HepG2 (cell line): ENCODE results near the gene RBPJ. TPM values are rescaled to one million over a fixed set of nuclear protein-coding genes. Genes with fewer than 3 reads are reported as not detected.

ENCODE experiments used
- ATAC-seq: fragments of 200-7000 bp; cut with Tn5 transposase; 3 replicates; pipeline ENCODE4 v1.9.1; 2020; ENCODE audit warnings: mild to moderate bottlenecking, moderate library complexity
- BruUV-seq: library from RNA; stranded (reverse); fragments of 400-500 nt; replicated peaks from 2 replicates; lab custom pipeline; 2021; lab: Mats Ljungman, UMichigan
- CTCF ChIA-PET: fragments of 300-600 bp; formaldehyde crosslinking; extraction: SDS; loops from one replicate; lab custom pipeline; 2021; ENCODE audit warnings: low total read pairs, inconsistent platforms, low intra/inter-chr PET ratio; lab: Yijun Ruan, JAX
- POLR2A ChIA-PET: fragments of 350-600 bp; sonication (Branson Sonifier 250); formaldehyde crosslinking; loops from one replicate; lab custom pipeline; 2020; ENCODE audit warnings: antibody characterized with exemption, inconsistent platforms; lab: Yijun Ruan, JAX
- DNase-seq: peaks from one replicate; pipeline ENCODE4 v3.0.0-alpha.2; 2015; ENCODE audit warnings: low spot score
- FAIRE-seq: peaks from 3 replicates; lab custom pipeline; 2011; peaks lifted over from hg19 to GRCh38; lab: Jason Lieb, UNC
- H2AFZ ChIP-seq: one replicate; pipeline ENCODE4 v1.6.1; 2011; ENCODE audit warnings: low read length, inconsistent platforms
- H3K27ac ChIP-seq: fragments of 300-600 bp; 3 replicates; pipeline ENCODE4 v1.8.0; 2011; ENCODE audit warnings: mixed run types, mild to moderate bottlenecking, mixed read lengths, low read length, inconsistent platforms; ENCODE audit not compliant: insufficient read depth; ENCODE audit errors: extremely low read length
- H3K27me3 ChIP-seq, 2 experiments: fragments of 200-600 bp in 1 of 2; 2 replicates in 1 of 2; 3 replicates in 1 of 2; pipeline versions ENCODE4 v1.6.0 to v1.8.0; 2011; ENCODE audit warnings: low read length in 2 of 2, mild to moderate bottlenecking in 2 of 2, moderate library complexity in 2 of 2, inconsistent platforms in 1 of 2; ENCODE audit not compliant: insufficient read depth in 2 of 2, control insufficient read depth in 1 of 2
- H3K36me3 ChIP-seq, 2 experiments: fragments of 200-600 bp in 1 of 2; replicated peaks in 1 of 2; 2 replicates in 1 of 2; 3 replicates in 1 of 2; pipeline versions ENCODE4 v1.5.1 to v1.8.0; 2011; ENCODE audit warnings: low read length in 2 of 2, inconsistent platforms in 1 of 2; ENCODE audit not compliant: insufficient read depth in 2 of 2, control insufficient read depth in 1 of 2
- H3K4me1 ChIP-seq: 2 replicates; pipeline ENCODE4 v1.5.1; 2012; ENCODE audit warnings: low read length, inconsistent platforms; ENCODE audit not compliant: insufficient read depth
- H3K4me2 ChIP-seq: 2 replicates; pipeline ENCODE4 v1.6.0; 2011; ENCODE audit warnings: low read depth, low read length, inconsistent platforms
- H3K4me3 ChIP-seq, 3 experiments: fragments of 200-600 bp in 1 of 3; sonication (generic), shearing (Covaris generic) in 1 of 3; replicated peaks in 1 of 3; 2 replicates each; pipeline ENCODE4 v1.5.1; 2011 to 2016; ENCODE audit warnings: low read length in 3 of 3, inconsistent platforms in 2 of 3, low read depth in 2 of 3, mild to moderate bottlenecking in 2 of 3, control low read depth in 1 of 3, mixed read lengths in 1 of 3; ENCODE audit not compliant: insufficient read depth in 1 of 3
- H3K79me2 ChIP-seq: one replicate; pipeline ENCODE4 v1.6.1; 2011; ENCODE audit warnings: low read length, inconsistent platforms; ENCODE audit not compliant: insufficient read depth
- H3K9ac ChIP-seq: 2 replicates; pipeline ENCODE4 v1.6.0; 2011; ENCODE audit warnings: mild to moderate bottlenecking, low read depth, low read length, inconsistent platforms; ENCODE audit not compliant: insufficient read depth
- H3K9me3 ChIP-seq: 2 replicates; pipeline ENCODE4 v1.5.1; 2012; ENCODE audit warnings: mild to moderate bottlenecking, low read length
- H4K20me1 ChIP-seq: 2 replicates; pipeline ENCODE4 v1.6.0; 2011; ENCODE audit warnings: inconsistent platforms, mild to moderate bottlenecking, low read length, moderate library complexity; ENCODE audit not compliant: insufficient read depth
- ATF4 ChIP-seq, 2 experiments: fragments of 450-650 bp in 1 of 2; sonication (generic) in 1 of 2; formaldehyde crosslinking; IDR thresholded peaks; 2 replicates each; pipeline versions ENCODE4 v1.5.0 to v1.8.0; 2020 to 2022; ENCODE audit warnings: mild to moderate bottlenecking in 1 of 2, missing genetic modification reagents in 1 of 2
- ATF6 ChIP-seq: sonication (generic); formaldehyde crosslinking; conservative IDR thresholded peaks from 2 replicates; pipeline ENCODE4 v1.4.0; 2020; ENCODE audit warnings: missing genetic modification reagents
- ELF1 ChIP-seq: sonication (generic); formaldehyde crosslinking; IDR thresholded peaks from 2 replicates; pipeline ENCODE4 v1.4.0; 2020; ENCODE audit warnings: missing genetic modification reagents
- EZH2 ChIP-seq: conservative IDR thresholded peaks from 2 replicates; pipeline ENCODE4 v1.6.1; 2012; ENCODE audit warnings: mild to moderate bottlenecking, low read depth, low read length, moderate library complexity
- KAT2B ChIP-seq: fragments of 150-350 bp; IDR thresholded peaks from 2 replicates; pipeline ENCODE4 v1.6.1; 2014; ENCODE audit warnings: low read depth, low read length, borderline replicate concordance
- KDM5B ChIP-seq: sonication (generic); formaldehyde crosslinking; IDR thresholded peaks from 2 replicates; pipeline ENCODE4 v1.4.0; 2020; ENCODE audit warnings: missing genetic modification reagents, mild to moderate bottlenecking, borderline replicate concordance
- NFE2L1 ChIP-seq: sonication (generic); formaldehyde crosslinking; IDR thresholded peaks from 2 replicates; pipeline ENCODE4 v1.4.0; 2020; ENCODE audit warnings: missing genetic modification reagents, mild to moderate bottlenecking, borderline replicate concordance
- PHF20 ChIP-seq: sonication (generic); formaldehyde crosslinking; IDR thresholded peaks from 2 replicates; pipeline ENCODE4 v1.5.0; 2020; ENCODE audit warnings: mild to moderate bottlenecking, missing genetic modification reagents
- ZNF282 ChIP-seq: fragments of 450-650 bp; IDR thresholded peaks from 2 replicates; pipeline ENCODE4 v1.6.1; 2018; ENCODE audit not compliant: partially characterized antibody
- ZNF329 ChIP-seq: sonication (generic); formaldehyde crosslinking; IDR thresholded peaks from 2 replicates; pipeline ENCODE4 v1.9.0; 2021; ENCODE audit warnings: low read depth, mild to moderate bottlenecking, missing genetic modification reagents
- ZNF367 ChIP-seq: sonication (generic); formaldehyde crosslinking; IDR thresholded peaks from 2 replicates; pipeline ENCODE4 v1.4.0; 2020; ENCODE audit warnings: missing genetic modification reagents, borderline replicate concordance
- ZNF562 ChIP-seq: sonication (generic); formaldehyde crosslinking; IDR thresholded peaks from 2 replicates; pipeline ENCODE4 v1.8.0; 2022; ENCODE audit warnings: missing genetic modification reagents, borderline replicate concordance
- ZNF609 ChIP-seq: sonication (generic); formaldehyde crosslinking; IDR thresholded peaks from 2 replicates; pipeline ENCODE4 v1.4.0; 2020; ENCODE audit warnings: mild to moderate bottlenecking, missing genetic modification reagents, borderline replicate concordance
- ZNF83 ChIP-seq: sonication (generic); formaldehyde crosslinking; IDR thresholded peaks from 2 replicates; pipeline ENCODE4 v1.4.0; 2020; ENCODE audit warnings: missing genetic modification reagents, mild to moderate bottlenecking, borderline replicate concordance
- ZSCAN30 ChIP-seq: sonication (generic); formaldehyde crosslinking; IDR thresholded peaks from 2 replicates; pipeline ENCODE4 v1.5.0; 2020; ENCODE audit warnings: mild to moderate bottlenecking, missing genetic modification reagents
- ZSCAN9 ChIP-seq: IDR thresholded peaks from 2 replicates; pipeline ENCODE4 v1.6.1; 2016; ENCODE audit warnings: borderline replicate concordance
- WGBS: methylation state at CpG from one replicate; pipeline ENCODE4 v1.1.6; 2017; ENCODE audit warnings: low lambda C conversion rate; 5-methylcytosine and 5-hydroxymethylcytosine counted together
- in situ Hi-C: cut with HindIII; loops from 2 replicates; pipeline ENCODE4 v1.10.0; 2017; ENCODE audit warnings: low pct_unique_long_range_greater_than_20kb; ENCODE audit not compliant: extremely low pct_ligation_motif_present
- intact Hi-C: fragments of 100-400 bp; cut with micrococcal nuclease; formaldehyde crosslinking; loops from one replicate; pipeline ENCODE4 v1.10.0; 2022; ENCODE audit not compliant: unreplicated experiment
- polyA plus RNA-seq, 8 experiments: library from polyadenylated mRNA; depleted of rRNA in 3 of 8; stranded (reverse) in 7 of 8; unstranded in 1 of 8; fragments of >200 nt; fragmentation: Illumina TruSeq in 4 of 8; extraction: Trizol in 4 of 8; gene quantifications; 2 replicates each; pipeline versions ENCODE4 v1.2.1 to v1.2.3, GENCODE V29; 2011 to 2016; ENCODE audit warnings: low read depth in 4 of 8, missing spikeins in 1 of 8, mixed read lengths in 1 of 8; ENCODE audit not compliant: insufficient read depth in 1 of 8
- total RNA-seq, 5 experiments: library from RNA; depleted of rRNA; stranded (reverse); fragments of >200 nt; fragmentation: Illumina TruSeq; extraction: Trizol; gene quantifications; 2 replicates each; pipeline ENCODE4 v1.2.3, GENCODE V29; 2016; ENCODE audit warnings: low read depth in 1 of 5

The RBPJ gene
- total and polyA plus RNA-seq, 2 of the 13 experiments (the other 11 are each of a cell fraction or from before 2014, with no cell fraction given): 25.9 to 33.2 TPM

- TF ChIP-seq ZNF367 (CRISPR knock-in tag) (no peak), ZNF562 (no peak), EZH2 (no peak), ELF1 (CRISPR knock-in tag) (no peak)
- TF ChIP-seq, all 625 proteins: peak for 0
These were observed 110.8 kb downstream of the RBPJ start (continued) for GRCh38 chr4:26431461-26432180.

- Histone ChIP-seq H3K27me3 (no peaks in the 10 kb centered on the region), H3K27ac (no peak overlapping the region), H3K9me3 (no peaks in the 10 kb centered on the region), H2AFZ (no peak overlapping the region), H3K9ac (no peak overlapping the region), H3K4me2 (no peak overlapping the region), H4K20me1 (no peaks in the 10 kb centered on the region), H3K36me3 (peaks cover 11 to 53% of the 10 kb centered on the region in 2 experiments; a peak in 4 of 5 replicates), H3K79me2 (no peaks in the 10 kb centered on the region), H3K4me1 (no peaks in the 10 kb centered on the region), H3K4me3 (no peak overlapping the region)
- BruUV-seq: no TSS peak
- ChIA-PET POLR2A (no interaction called here), CTCF (no interaction called here)
- no peak for FAIRE-seq
- in situ Hi-C loops (no loop called here), intact Hi-C loops (no loop called here)
- no peak for TF ChIP-seq NFE2L1 (CRISPR knock-in tag)
- TF ChIP-seq KAT2B: no peak
- no peak for TF ChIP-seq ZNF609 (CRISPR knock-in tag)
- TF ChIP-seq KDM5B: no peak
- TF ChIP-seq ATF6 (CRISPR knock-in tag): no peak
- TF ChIP-seq ATF4 (CRISPR knock-in tag; IDR thresholded peaks at IDR 0.05): no peak
- TF ChIP-seq ZNF329: no peak
- no peak for TF ChIP-seq ZSCAN30 (CRISPR knock-in tag)
- TF ChIP-seq ZSCAN9 (CRISPR knock-in tag): no peak
- no peak for TF ChIP-seq ZNF282
- TF ChIP-seq PHF20: no peak
- TF ChIP-seq ZNF83 (CRISPR knock-in tag): no peak
- DNase-seq: no peak
- ATAC-seq: no peak
- WGBS: 92% methylated on average over 5 of the region's 5 CpGs
These were observed 111.6 kb downstream of the RBPJ start for GRCh38 chr4:26432419-26432818.
